ENCODE measurements around the gene SPECC1.

- TF ChIP-seq CTCF (IDR thresholded peaks at IDR 0.05): no peak
- TF ChIP-seq POLR2A (IDR thresholded peaks at IDR 0.05): no peak
Observed at GRCh38 chr17:20151174-20151573, 142.0 kb downstream of the SPECC1 start.

Measured in right lobe of liver (tissue), 4 donors.